Liver (tissue), 9 donors: ENCODE data around the gene PTPRN2. TPM values are rescaled to one million over a fixed set of nuclear protein-coding genes. Genes with fewer than 3 reads are reported as not detected.

Experiments
- DNase-seq: peaks from one replicate; pipeline ENCODE4 v3.0.0-alpha.2; 2017; ENCODE audit warnings: low spot score
- H3K27ac ChIP-seq, 2 donors: one replicate each; pipeline ENCODE4 v1.7.0; 2013; ENCODE audit warnings: inconsistent platforms in 2 of 2, low read length in 2 of 2, control low read depth in 1 of 2, low read depth in 1 of 2, mild to moderate bottlenecking in 1 of 2
- H3K27me3 ChIP-seq, 4 donors: one replicate each; pipeline versions ENCODE4 v1.6.1 to v1.7.0; 2013; ENCODE audit warnings: low read length in 3 of 4, inconsistent platforms in 1 of 4, mild to moderate bottlenecking in 1 of 4, moderate library complexity in 1 of 4; ENCODE audit not compliant: control insufficient read depth in 4 of 4, insufficient read depth in 4 of 4
- H3K36me3 ChIP-seq, 4 donors: one replicate each; pipeline versions ENCODE4 v1.6.1 to v1.7.0; 2013; ENCODE audit warnings: low read length in 3 of 4, mild to moderate bottlenecking in 3 of 4, low read depth in 1 of 4, moderate library complexity in 1 of 4; ENCODE audit not compliant: control insufficient read depth in 4 of 4, insufficient read depth in 3 of 4
- H3K4me1 ChIP-seq, 4 donors: one replicate each; pipeline versions ENCODE4 v1.6.1 to v1.7.0; 2013; ENCODE audit warnings: low read length in 3 of 4, mild to moderate bottlenecking in 3 of 4, moderate library complexity in 1 of 4; ENCODE audit not compliant: control insufficient read depth in 4 of 4, insufficient read depth in 4 of 4
- H3K4me3 ChIP-seq, 3 donors: one replicate each; pipeline versions ENCODE4 v1.6.1 to v1.7.0; 2013; ENCODE audit warnings: low read length in 3 of 3, control low read depth in 1 of 3, low read depth in 1 of 3, mild to moderate bottlenecking in 1 of 3
- H3K9ac ChIP-seq, 2 donors: one replicate each; pipeline ENCODE4 v1.7.0; 2013; ENCODE audit warnings: low read length in 2 of 2, mild to moderate bottlenecking in 2 of 2, moderate library complexity in 2 of 2, control low read depth in 1 of 2, low read depth in 1 of 2
- H3K9me3 ChIP-seq, 4 donors: one replicate each; pipeline versions ENCODE4 v1.6.1 to v1.7.0; 2013; ENCODE audit warnings: low read length in 3 of 4; ENCODE audit not compliant: control insufficient read depth in 4 of 4
- EGR1 ChIP-seq, 2 donors: IDR thresholded peaks; 2 replicates each; pipeline ENCODE4 v1.6.1; 2016 to 2018; ENCODE audit warnings: antibody characterized with exemption in 2 of 2, low read depth in 2 of 2
- FOXA1 ChIP-seq: IDR thresholded peaks from 2 replicates; pipeline ENCODE4 v1.6.1; 2016; ENCODE audit warnings: antibody characterized with exemption
- FOXA2 ChIP-seq: IDR thresholded peaks from 2 replicates; pipeline ENCODE4 v1.6.1; 2016; ENCODE audit warnings: antibody characterized with exemption
- GABPA ChIP-seq, 2 donors: IDR thresholded peaks in 1 of 2; conservative IDR thresholded peaks in 1 of 2; 2 replicates each; pipeline ENCODE4 v1.6.1; 2016; ENCODE audit warnings: antibody characterized with exemption in 2 of 2, mild to moderate bottlenecking in 1 of 2, moderate library complexity in 1 of 2
- HNF4A ChIP-seq, 2 donors: conservative IDR thresholded peaks; 2 replicates each; pipeline ENCODE4 v1.6.1; 2016; ENCODE audit warnings: antibody characterized with exemption in 2 of 2, mild to moderate bottlenecking in 2 of 2
- HNF4G ChIP-seq: IDR thresholded peaks from 2 replicates; pipeline ENCODE4 v1.6.1; 2016; ENCODE audit warnings: antibody characterized with exemption
- JUND ChIP-seq, 2 donors: IDR thresholded peaks; 2 replicates each; pipeline ENCODE4 v1.6.1; 2016; ENCODE audit warnings: antibody characterized with exemption in 2 of 2
- NR2F2 ChIP-seq: IDR thresholded peaks from 2 replicates; pipeline ENCODE4 v1.6.1; 2016; ENCODE audit warnings: antibody characterized with exemption
- RAD21 ChIP-seq, 2 donors: IDR thresholded peaks; 2 replicates each; pipeline ENCODE4 v1.6.1; 2016; ENCODE audit warnings: antibody characterized with exemption in 2 of 2, mild to moderate bottlenecking in 2 of 2
- RXRA ChIP-seq, 2 donors: IDR thresholded peaks; 2 replicates each; pipeline ENCODE4 v1.6.1; 2017 to 2018; ENCODE audit warnings: antibody characterized with exemption in 2 of 2, mild to moderate bottlenecking in 1 of 2
- SP1 ChIP-seq: IDR thresholded peaks from 2 replicates; pipeline ENCODE4 v1.6.1; 2018; ENCODE audit warnings: antibody characterized with exemption, mild to moderate bottlenecking
- TAF1 ChIP-seq: conservative IDR thresholded peaks from 2 replicates; pipeline ENCODE4 v1.6.1; 2016; ENCODE audit warnings: antibody characterized with exemption, mild to moderate bottlenecking
- YY1 ChIP-seq: IDR thresholded peaks from 2 replicates; pipeline ENCODE4 v1.6.1; 2016; ENCODE audit warnings: antibody characterized with exemption, mild to moderate bottlenecking
- WGBS: extraction: QIAGEN DNeasy Blood & Tissue Kit; methylation state at CpG from one replicate; pipeline ENCODE4 v1.1.7; 2013; 5-methylcytosine and 5-hydroxymethylcytosine counted together
- polyA plus RNA-seq, 2 donors: library from polyadenylated mRNA; stranded (reverse) in 1 of 2; unstranded in 1 of 2; fragments of 200-250 nt in 1 of 2; fragments of >200 nt in 1 of 2; fragmentation: Nextera tagmentation in 1 of 2; extraction: Ambion mirVana in 1 of 2; gene quantifications; one replicate each; pipeline versions ENCODE4 v1.2.1 to v1.2.3, GENCODE V29; 2013 to 2015
- total RNA-seq, 2 donors: library from RNA; depleted of rRNA; stranded (reverse); fragments of >200 nt; gene quantifications; one replicate each; pipeline ENCODE4 v1.2.3, GENCODE V29; 2014
- TF ChIP-seq, protein P1 (sequence below): IDR thresholded peaks from 2 replicates; pipeline ENCODE4 v1.6.1; 2016; ENCODE audit warnings: antibody characterized with exemption
- TF ChIP-seq, protein P2 (sequence below): IDR thresholded peaks from 2 replicates; pipeline ENCODE4 v1.6.1; 2016; ENCODE audit warnings: antibody characterized with exemption
- TF ChIP-seq, protein P3 (sequence below): IDR thresholded peaks from 2 replicates; pipeline ENCODE4 v1.6.1; 2016; ENCODE audit warnings: antibody characterized with exemption, mild to moderate bottlenecking
- TF ChIP-seq, protein P4 (sequence below): fragments of 150-350 bp; IDR thresholded peaks from 2 replicates; pipeline ENCODE4 v1.5.1; 2017; ENCODE audit warnings: improper control_type of control experiment, low read depth, low read length; ENCODE audit not compliant: missing input control
- TF ChIP-seq, protein P5 (sequence below): IDR thresholded peaks from 2 replicates; pipeline ENCODE4 v1.6.1; 2016; ENCODE audit warnings: antibody characterized with exemption
- donor health status: healthy.
- donor health status: healthy.
- donor health status: healthy.
- donor health status: healthy.
- donor health status: healthy.

Gene PTPRN2
- total and polyA plus RNA-seq, 4 donors, result 0.75 to 1.9 (median 1.1) TPM

DNA sequence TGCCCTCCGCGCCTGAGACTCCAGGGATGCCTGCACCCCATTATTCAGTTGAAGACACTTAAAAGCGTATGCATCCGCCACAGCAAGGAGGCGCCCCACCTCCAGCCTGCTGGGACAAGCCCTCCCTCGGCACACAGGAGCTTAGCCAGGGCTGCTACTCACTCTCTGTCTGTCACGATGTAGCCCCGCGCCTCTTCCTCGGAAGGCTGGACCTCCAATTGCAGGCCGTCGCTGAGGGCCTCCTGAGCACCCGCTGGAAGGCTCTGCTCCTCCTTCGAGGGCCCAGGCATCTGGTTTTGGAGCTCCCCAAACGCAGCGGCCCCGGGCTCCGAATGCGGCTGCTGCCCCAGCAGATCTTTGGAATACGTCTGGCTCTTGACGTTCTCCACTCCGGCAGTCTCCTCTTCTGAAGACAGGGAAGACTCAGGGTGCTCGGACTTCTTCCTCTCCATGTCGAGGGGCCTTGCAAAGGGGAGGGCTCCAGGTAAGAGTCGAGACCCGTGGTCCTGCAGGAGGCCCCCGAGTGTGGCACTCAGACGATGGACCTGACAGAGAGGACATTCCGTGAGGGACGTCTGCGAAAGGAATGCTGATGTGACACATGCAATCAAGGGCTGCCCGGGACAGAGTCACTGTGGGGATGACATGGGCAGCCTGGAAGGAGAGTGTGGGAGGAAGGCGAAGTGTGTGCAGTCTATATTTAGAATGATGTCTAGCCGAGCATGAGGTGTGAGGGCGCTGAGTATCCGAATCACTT is 453.9 kb downstream of the PTPRN2 start:
- H3K36me3 ChIP-seq, result no peaks in the 10 kb centered on the region
- no peak overlapping the region for H3K4me3 ChIP-seq
- H3K9ac ChIP-seq, result no peak overlapping the region
- no peak for DNase-seq
- H3K27ac ChIP-seq, result no peak overlapping the region
- 83% methylated on average over 36 of the region's 36 CpGs for WGBS
- H3K4me1 ChIP-seq, result no peaks in the 10 kb centered on the region
- H3K9me3 ChIP-seq, result no peaks in the 10 kb centered on the region
- no peak for TF ChIP-seq RXRA (IDR thresholded peaks at IDR 0.05)
- TF ChIP-seq NR2F2, result no peak
- TF ChIP-seq, protein P1, sequence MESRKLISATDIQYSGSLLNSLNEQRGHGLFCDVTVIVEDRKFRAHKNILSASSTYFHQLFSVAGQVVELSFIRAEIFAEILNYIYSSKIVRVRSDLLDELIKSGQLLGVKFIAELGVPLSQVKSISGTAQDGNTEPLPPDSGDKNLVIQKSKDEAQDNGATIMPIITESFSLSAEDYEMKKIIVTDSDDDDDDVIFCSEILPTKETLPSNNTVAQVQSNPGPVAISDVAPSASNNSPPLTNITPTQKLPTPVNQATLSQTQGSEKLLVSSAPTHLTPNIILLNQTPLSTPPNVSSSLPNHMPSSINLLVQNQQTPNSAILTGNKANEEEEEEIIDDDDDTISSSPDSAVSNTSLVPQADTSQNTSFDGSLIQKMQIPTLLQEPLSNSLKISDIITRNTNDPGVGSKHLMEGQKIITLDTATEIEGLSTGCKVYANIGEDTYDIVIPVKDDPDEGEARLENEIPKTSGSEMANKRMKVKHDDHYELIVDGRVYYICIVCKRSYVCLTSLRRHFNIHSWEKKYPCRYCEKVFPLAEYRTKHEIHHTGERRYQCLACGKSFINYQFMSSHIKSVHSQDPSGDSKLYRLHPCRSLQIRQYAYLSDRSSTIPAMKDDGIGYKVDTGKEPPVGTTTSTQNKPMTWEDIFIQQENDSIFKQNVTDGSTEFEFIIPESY, result no peak
- TF ChIP-seq, protein P2, sequence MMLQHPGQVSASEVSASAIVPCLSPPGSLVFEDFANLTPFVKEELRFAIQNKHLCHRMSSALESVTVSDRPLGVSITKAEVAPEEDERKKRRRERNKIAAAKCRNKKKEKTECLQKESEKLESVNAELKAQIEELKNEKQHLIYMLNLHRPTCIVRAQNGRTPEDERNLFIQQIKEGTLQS, result no peak
- no peak for TF ChIP-seq TAF1
- no peak for TF ChIP-seq HNF4G
- no peak for TF ChIP-seq FOXA1
- TF ChIP-seq JUND (IDR thresholded peaks at IDR 0.05), result no peak
- TF ChIP-seq, protein P3, sequence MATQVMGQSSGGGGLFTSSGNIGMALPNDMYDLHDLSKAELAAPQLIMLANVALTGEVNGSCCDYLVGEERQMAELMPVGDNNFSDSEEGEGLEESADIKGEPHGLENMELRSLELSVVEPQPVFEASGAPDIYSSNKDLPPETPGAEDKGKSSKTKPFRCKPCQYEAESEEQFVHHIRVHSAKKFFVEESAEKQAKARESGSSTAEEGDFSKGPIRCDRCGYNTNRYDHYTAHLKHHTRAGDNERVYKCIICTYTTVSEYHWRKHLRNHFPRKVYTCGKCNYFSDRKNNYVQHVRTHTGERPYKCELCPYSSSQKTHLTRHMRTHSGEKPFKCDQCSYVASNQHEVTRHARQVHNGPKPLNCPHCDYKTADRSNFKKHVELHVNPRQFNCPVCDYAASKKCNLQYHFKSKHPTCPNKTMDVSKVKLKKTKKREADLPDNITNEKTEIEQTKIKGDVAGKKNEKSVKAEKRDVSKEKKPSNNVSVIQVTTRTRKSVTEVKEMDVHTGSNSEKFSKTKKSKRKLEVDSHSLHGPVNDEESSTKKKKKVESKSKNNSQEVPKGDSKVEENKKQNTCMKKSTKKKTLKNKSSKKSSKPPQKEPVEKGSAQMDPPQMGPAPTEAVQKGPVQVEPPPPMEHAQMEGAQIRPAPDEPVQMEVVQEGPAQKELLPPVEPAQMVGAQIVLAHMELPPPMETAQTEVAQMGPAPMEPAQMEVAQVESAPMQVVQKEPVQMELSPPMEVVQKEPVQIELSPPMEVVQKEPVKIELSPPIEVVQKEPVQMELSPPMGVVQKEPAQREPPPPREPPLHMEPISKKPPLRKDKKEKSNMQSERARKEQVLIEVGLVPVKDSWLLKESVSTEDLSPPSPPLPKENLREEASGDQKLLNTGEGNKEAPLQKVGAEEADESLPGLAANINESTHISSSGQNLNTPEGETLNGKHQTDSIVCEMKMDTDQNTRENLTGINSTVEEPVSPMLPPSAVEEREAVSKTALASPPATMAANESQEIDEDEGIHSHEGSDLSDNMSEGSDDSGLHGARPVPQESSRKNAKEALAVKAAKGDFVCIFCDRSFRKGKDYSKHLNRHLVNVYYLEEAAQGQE, result no peak
- TF ChIP-seq SP1, result no peak
- no peak for TF ChIP-seq HNF4A (conservative IDR thresholded peaks at IDR 0.05)
- no peak for TF ChIP-seq FOXA2
- TF ChIP-seq, protein P4, sequence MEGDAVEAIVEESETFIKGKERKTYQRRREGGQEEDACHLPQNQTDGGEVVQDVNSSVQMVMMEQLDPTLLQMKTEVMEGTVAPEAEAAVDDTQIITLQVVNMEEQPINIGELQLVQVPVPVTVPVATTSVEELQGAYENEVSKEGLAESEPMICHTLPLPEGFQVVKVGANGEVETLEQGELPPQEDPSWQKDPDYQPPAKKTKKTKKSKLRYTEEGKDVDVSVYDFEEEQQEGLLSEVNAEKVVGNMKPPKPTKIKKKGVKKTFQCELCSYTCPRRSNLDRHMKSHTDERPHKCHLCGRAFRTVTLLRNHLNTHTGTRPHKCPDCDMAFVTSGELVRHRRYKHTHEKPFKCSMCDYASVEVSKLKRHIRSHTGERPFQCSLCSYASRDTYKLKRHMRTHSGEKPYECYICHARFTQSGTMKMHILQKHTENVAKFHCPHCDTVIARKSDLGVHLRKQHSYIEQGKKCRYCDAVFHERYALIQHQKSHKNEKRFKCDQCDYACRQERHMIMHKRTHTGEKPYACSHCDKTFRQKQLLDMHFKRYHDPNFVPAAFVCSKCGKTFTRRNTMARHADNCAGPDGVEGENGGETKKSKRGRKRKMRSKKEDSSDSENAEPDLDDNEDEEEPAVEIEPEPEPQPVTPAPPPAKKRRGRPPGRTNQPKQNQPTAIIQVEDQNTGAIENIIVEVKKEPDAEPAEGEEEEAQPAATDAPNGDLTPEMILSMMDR, result no peak
- TF ChIP-seq EGR1 (IDR thresholded peaks at IDR 0.05; ENCODE audit: low read depth in 2 of 2), result no peak
- TF ChIP-seq, protein P5, sequence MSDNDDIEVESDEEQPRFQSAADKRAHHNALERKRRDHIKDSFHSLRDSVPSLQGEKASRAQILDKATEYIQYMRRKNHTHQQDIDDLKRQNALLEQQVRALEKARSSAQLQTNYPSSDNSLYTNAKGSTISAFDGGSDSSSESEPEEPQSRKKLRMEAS, result no peak
- TF ChIP-seq RAD21 (IDR thresholded peaks at IDR 0.05), result no peak
- TF ChIP-seq YY1, result no peak
- TF ChIP-seq GABPA (IDR thresholded peaks at IDR 0.05 in 1 of 2, conservative IDR thresholded peaks at IDR 0.05 in 1 of 2), result no peak
- H3K27me3 ChIP-seq, result peaks cover 0 to 5% (median 0%) of the 10 kb centered on the region in 4 donors
